ENCODE results near the gene KY. TPM values are rescaled to one million over a fixed set of nuclear protein-coding genes. Genes with fewer than 3 reads are reported as not detected.

KY gene
- total RNA-seq, 1 experiment from 2014 or later, result 0.29 TPM

DNA sequence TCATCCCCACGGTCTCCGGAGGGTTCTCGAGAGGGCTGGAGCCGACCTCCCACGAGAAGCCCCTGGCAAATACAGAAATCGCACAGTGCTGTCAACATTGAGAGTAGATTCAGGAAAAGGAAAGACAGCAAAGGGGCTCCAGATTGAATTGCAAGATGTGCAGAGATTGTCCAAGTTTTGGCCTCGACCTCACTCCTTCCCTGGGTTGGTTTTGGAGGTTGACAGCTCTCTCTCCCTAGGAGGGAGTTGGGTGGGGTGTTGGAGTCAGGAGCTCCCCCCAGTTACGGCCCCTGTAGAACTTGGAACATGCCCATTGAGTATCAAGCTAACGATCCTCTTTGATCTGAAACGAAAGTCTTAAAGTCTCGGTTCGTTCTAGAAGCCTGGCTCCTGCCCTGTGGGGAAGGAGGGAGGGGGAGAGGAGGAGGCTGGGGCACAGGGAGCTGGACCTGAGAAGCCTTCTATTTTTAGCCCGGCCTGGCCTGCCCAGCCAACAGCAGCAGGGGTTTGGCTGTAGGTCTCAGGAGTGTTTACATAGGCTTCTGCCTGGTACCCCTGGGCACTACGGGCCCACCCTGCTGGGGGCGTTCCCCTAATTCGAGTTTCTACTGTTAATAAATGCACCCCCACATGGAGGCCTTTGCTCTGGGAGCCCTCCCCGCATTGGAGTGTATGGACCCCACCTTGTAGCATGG is 672 bp upstream of the KY start:
- POLR2A ChIA-PET (ENCODE audit: unreplicated experiment), result no interaction called here
- ATAC-seq, result no peak
- no peak overlapping the region for H2AFZ ChIP-seq (ENCODE audit: low read length)
- no peak overlapping the region for H3K9ac ChIP-seq (ENCODE audit: low read length)
- no TSS peak for BruUV-seq (replicated peaks)
- no peaks in the 10 kb centered on the region for H3K79me2 ChIP-seq (ENCODE audit: low read length)
- no peaks in the 10 kb centered on the region for H3K4me1 ChIP-seq (ENCODE audit: insufficient read depth, low read length)
- no peak overlapping the region for H3K4me2 ChIP-seq (ENCODE audit: low read length)
- no peaks in the 10 kb centered on the region for H4K20me1 ChIP-seq (ENCODE audit: low read length)
- CTCF ChIA-PET, result no interaction called here
- no peaks in the 10 kb centered on the region for H3K36me3 ChIP-seq (ENCODE audit: low read depth, low read length)
- H3K4me3 ChIP-seq (ENCODE audit: low read length), result no peak overlapping the region
- no peaks in the 10 kb centered on the region for H3F3A ChIP-seq (ENCODE audit: low read length, unreplicated experiment)
- no peaks in the 10 kb centered on the region for H3K9me3 ChIP-seq (ENCODE audit: low read length)
- intact Hi-C loops (cut with micrococcal nuclease), result no loop called here
- peaks cover 16% of the 10 kb centered on the region for H3K27me3 ChIP-seq (ENCODE audit: low read length)
- no peak for TF ChIP-seq EZH2phosphoT487 (IDR thresholded peaks at IDR 0.05; ENCODE audit: borderline replicate concordance, low read length)
- TF ChIP-seq EZH2 (IDR thresholded peaks at IDR 0.05; ENCODE audit: low read length, unreplicated experiment), result no peak
- TF ChIP-seq, protein P1, sequence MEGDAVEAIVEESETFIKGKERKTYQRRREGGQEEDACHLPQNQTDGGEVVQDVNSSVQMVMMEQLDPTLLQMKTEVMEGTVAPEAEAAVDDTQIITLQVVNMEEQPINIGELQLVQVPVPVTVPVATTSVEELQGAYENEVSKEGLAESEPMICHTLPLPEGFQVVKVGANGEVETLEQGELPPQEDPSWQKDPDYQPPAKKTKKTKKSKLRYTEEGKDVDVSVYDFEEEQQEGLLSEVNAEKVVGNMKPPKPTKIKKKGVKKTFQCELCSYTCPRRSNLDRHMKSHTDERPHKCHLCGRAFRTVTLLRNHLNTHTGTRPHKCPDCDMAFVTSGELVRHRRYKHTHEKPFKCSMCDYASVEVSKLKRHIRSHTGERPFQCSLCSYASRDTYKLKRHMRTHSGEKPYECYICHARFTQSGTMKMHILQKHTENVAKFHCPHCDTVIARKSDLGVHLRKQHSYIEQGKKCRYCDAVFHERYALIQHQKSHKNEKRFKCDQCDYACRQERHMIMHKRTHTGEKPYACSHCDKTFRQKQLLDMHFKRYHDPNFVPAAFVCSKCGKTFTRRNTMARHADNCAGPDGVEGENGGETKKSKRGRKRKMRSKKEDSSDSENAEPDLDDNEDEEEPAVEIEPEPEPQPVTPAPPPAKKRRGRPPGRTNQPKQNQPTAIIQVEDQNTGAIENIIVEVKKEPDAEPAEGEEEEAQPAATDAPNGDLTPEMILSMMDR (conservative IDR thresholded peaks at IDR 0.05; ENCODE audit: low read depth, low read length), result no peak
- H3K27ac ChIP-seq (ENCODE audit: low read length), result no peak overlapping the region
- H3K9me2 ChIP-seq (replicated peaks; ENCODE audit: low read length), result no peaks in the 10 kb centered on the region
- no peak for DNase-seq

DNA sequence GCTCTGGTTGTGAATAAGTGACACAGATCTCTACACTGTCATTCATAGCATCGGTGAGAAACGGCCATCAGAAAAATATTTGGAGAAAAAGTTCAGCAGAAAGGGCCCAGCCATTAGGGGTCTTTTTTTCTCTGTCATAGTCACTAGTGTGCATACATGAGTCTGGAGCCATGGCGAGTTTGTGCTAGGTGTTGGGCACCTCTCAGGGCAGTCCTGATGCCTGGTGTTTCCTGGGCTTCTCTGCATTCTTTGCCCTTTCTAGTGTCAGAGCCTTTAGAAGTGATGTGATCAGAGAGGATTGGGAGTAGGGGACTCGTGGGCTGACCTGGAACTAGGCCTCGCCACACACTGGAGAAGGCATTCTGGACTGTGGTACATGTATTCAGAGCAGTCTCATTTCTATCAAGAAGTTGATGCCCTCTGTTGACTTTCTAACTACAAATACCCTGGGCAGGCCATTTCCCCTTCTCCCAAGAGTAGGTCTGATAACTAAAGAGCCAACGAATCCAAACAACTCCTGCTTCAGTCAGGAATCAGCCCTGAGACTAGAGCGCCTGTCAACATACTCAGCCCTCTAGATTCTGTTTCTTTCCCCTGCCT is 1.6 kb downstream of the KY start:
- no peak overlapping the region for H3K9ac ChIP-seq (ENCODE audit: low read length)
- intact Hi-C loops (cut with micrococcal nuclease), result no loop called here
- ATAC-seq (no peak), DNase-seq (no peak)
- H3K27ac ChIP-seq (ENCODE audit: low read length), result no peak overlapping the region
- no peaks in the 10 kb centered on the region for H3F3A ChIP-seq (ENCODE audit: low read length, unreplicated experiment)
- no peaks in the 10 kb centered on the region for H3K79me2 ChIP-seq (ENCODE audit: low read length)
- no peaks in the 10 kb centered on the region for H3K36me3 ChIP-seq (ENCODE audit: low read depth, low read length)
- H3K4me3 ChIP-seq (ENCODE audit: low read length), result no peak overlapping the region
- H2AFZ ChIP-seq (ENCODE audit: low read length), result no peak overlapping the region
- no peaks in the 10 kb centered on the region for H4K20me1 ChIP-seq (ENCODE audit: low read length)
- H3K9me2 ChIP-seq (replicated peaks; ENCODE audit: low read length), result no peaks in the 10 kb centered on the region
- H3K27me3 ChIP-seq (ENCODE audit: low read length), result peaks cover 12% of the 10 kb centered on the region
- no peaks in the 10 kb centered on the region for H3K9me3 ChIP-seq (ENCODE audit: low read length)
- TF ChIP-seq EZH2phosphoT487 (IDR thresholded peaks at IDR 0.05; ENCODE audit: borderline replicate concordance, low read length) (no peak), EZH2 (IDR thresholded peaks at IDR 0.05; ENCODE audit: low read length, unreplicated experiment) (no peak)
- TF ChIP-seq, protein P1 (conservative IDR thresholded peaks at IDR 0.05; ENCODE audit: low read depth, low read length), result no peak
- CTCF ChIA-PET, result no interaction called here
- POLR2A ChIA-PET (ENCODE audit: unreplicated experiment), result no interaction called here
- BruUV-seq (replicated peaks), result no TSS peak
- H3K4me1 ChIP-seq (ENCODE audit: insufficient read depth, low read length), result no peaks in the 10 kb centered on the region
- no peak overlapping the region for H3K4me2 ChIP-seq (ENCODE audit: low read length)
